Measurements from ENCODE around the gene BCLAF1.

- no peak for TF ChIP-seq SIN3A (IDR thresholded peaks at IDR 0.05; ENCODE audit: low read depth)
- no peak for TF ChIP-seq JUND (IDR thresholded peaks at IDR 0.05)
- TF ChIP-seq, protein P1, sequence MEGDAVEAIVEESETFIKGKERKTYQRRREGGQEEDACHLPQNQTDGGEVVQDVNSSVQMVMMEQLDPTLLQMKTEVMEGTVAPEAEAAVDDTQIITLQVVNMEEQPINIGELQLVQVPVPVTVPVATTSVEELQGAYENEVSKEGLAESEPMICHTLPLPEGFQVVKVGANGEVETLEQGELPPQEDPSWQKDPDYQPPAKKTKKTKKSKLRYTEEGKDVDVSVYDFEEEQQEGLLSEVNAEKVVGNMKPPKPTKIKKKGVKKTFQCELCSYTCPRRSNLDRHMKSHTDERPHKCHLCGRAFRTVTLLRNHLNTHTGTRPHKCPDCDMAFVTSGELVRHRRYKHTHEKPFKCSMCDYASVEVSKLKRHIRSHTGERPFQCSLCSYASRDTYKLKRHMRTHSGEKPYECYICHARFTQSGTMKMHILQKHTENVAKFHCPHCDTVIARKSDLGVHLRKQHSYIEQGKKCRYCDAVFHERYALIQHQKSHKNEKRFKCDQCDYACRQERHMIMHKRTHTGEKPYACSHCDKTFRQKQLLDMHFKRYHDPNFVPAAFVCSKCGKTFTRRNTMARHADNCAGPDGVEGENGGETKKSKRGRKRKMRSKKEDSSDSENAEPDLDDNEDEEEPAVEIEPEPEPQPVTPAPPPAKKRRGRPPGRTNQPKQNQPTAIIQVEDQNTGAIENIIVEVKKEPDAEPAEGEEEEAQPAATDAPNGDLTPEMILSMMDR (IDR thresholded peaks at IDR 0.05 in 2 of 3, conservative IDR thresholded peaks at IDR 0.05 in 1 of 3; ENCODE audit: borderline replicate concordance in 1 of 3, insufficient read depth in 1 of 3, low read depth in 2 of 3, low read length in 2 of 3) = no peak
- no peak for TF ChIP-seq POLR2A (IDR thresholded peaks at IDR 0.05; ENCODE audit: borderline replicate concordance, extremely low read depth, insufficient read depth, insufficient read length)
- TF ChIP-seq SP1 (IDR thresholded peaks at IDR 0.05; ENCODE audit: low read depth) = no peak
- no peak for TF ChIP-seq TCF7L2 (IDR thresholded peaks at IDR 0.05; ENCODE audit: borderline replicate concordance, extremely low read depth, insufficient read depth, insufficient read length)
- no peak for TF ChIP-seq RAD21 (IDR thresholded peaks at IDR 0.05; ENCODE audit: low read depth)
- no peak for TF ChIP-seq ZNF274 (IDR thresholded peaks at IDR 0.05; ENCODE audit: low read depth, low read length)
- TF ChIP-seq, protein P2, sequence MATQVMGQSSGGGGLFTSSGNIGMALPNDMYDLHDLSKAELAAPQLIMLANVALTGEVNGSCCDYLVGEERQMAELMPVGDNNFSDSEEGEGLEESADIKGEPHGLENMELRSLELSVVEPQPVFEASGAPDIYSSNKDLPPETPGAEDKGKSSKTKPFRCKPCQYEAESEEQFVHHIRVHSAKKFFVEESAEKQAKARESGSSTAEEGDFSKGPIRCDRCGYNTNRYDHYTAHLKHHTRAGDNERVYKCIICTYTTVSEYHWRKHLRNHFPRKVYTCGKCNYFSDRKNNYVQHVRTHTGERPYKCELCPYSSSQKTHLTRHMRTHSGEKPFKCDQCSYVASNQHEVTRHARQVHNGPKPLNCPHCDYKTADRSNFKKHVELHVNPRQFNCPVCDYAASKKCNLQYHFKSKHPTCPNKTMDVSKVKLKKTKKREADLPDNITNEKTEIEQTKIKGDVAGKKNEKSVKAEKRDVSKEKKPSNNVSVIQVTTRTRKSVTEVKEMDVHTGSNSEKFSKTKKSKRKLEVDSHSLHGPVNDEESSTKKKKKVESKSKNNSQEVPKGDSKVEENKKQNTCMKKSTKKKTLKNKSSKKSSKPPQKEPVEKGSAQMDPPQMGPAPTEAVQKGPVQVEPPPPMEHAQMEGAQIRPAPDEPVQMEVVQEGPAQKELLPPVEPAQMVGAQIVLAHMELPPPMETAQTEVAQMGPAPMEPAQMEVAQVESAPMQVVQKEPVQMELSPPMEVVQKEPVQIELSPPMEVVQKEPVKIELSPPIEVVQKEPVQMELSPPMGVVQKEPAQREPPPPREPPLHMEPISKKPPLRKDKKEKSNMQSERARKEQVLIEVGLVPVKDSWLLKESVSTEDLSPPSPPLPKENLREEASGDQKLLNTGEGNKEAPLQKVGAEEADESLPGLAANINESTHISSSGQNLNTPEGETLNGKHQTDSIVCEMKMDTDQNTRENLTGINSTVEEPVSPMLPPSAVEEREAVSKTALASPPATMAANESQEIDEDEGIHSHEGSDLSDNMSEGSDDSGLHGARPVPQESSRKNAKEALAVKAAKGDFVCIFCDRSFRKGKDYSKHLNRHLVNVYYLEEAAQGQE (IDR thresholded peaks at IDR 0.05; ENCODE audit: low read depth) = no peak
- no peak for TF ChIP-seq EZH2phosphoT487 (IDR thresholded peaks at IDR 0.05; ENCODE audit: borderline replicate concordance)
- no peak for TF ChIP-seq POLR2AphosphoS5 (IDR thresholded peaks at IDR 0.05; ENCODE audit: low read depth, low read length)
- TF ChIP-seq ZFX (IDR thresholded peaks at IDR 0.05) = no peak
- no peak for TF ChIP-seq EZH2 (IDR thresholded peaks at IDR 0.05)
Measured at GRCh38 chr6:136213853-136214252, 75.8 kb downstream of the BCLAF1 start.

Data from HCT116 (cell line).